Inferior parietal cortex (tissue), 1 donor: ENCODE results near the gene PLCB1.
"Not testable (repeated sequence)": the region's sequence is repeated elsewhere in the genome, so short reads cannot be mapped to it uniquely, and the experiment has no call there.

Experiments
- DNase-seq: peaks from one replicate; pipeline ENCODE4 v3.0.0-alpha.2; 2016; ENCODE audit errors: extremely low spot score

PLCB1 gene

GRCh38 chr20:8443464-8444072, 311.5 kb downstream of the PLCB1 start:
- DNase-seq: no peak

- DNase-seq: no peak
These were observed 315.4 kb downstream of the PLCB1 start for GRCh38 chr20:8447262-8448120.

- DNase-seq: peak; percentile 35
These were observed 317.1 kb downstream of the PLCB1 start for GRCh38 chr20:8449123-8449522.

- DNase-seq: no peak
These were observed 322.2 kb downstream of the PLCB1 start for GRCh38 chr20:8454137-8454712.

- no peak for DNase-seq
These were observed 324.7 kb downstream of the PLCB1 start for GRCh38 chr20:8456765-8457164.

- DNase-seq: no peak
These were observed 325.9 kb downstream of the PLCB1 start for GRCh38 chr20:8457978-8458377.

- no peak for DNase-seq
These were observed 329.1 kb downstream of the PLCB1 start for GRCh38 chr20:8461186-8461585.

GRCh38 chr20:8464368-8464767, 332.3 kb downstream of the PLCB1 start:
- DNase-seq: no peak

- not testable (repeated sequence) for DNase-seq
These were observed 334.7 kb downstream of the PLCB1 start for GRCh38 chr20:8466781-8467180.

- no peak for DNase-seq
These were observed 338.1 kb downstream of the PLCB1 start for GRCh38 chr20:8470156-8470555.

GRCh38 chr20:8471465-8471864, 339.4 kb downstream of the PLCB1 start:
- DNase-seq: no peak

- DNase-seq: no peak
These were observed 341.4 kb downstream of the PLCB1 start for GRCh38 chr20:8473459-8473858.

- DNase-seq: no peak
These were observed 342.1 kb downstream of the PLCB1 start for GRCh38 chr20:8474027-8474668.

- no peak for DNase-seq
These were observed 344.0 kb downstream of the PLCB1 start for GRCh38 chr20:8476021-8476420.

- no peak for DNase-seq
These were observed 348.5 kb downstream of the PLCB1 start for GRCh38 chr20:8480597-8480996.

GRCh38 chr20:8487696-8488095, 355.6 kb downstream of the PLCB1 start:
- no peak for DNase-seq

GRCh38 chr20:8489094-8489883, 357.2 kb downstream of the PLCB1 start:
- DNase-seq: no peak

- DNase-seq: no peak
These were observed 358.2 kb downstream of the PLCB1 start for GRCh38 chr20:8490076-8490830.

- DNase-seq: no peak
These were observed 360.1 kb downstream of the PLCB1 start for GRCh38 chr20:8492173-8492572.

GRCh38 chr20:8498571-8498970, 366.5 kb downstream of the PLCB1 start:
- DNase-seq: no peak

- DNase-seq: no peak
These were observed 372.0 kb downstream of the PLCB1 start for GRCh38 chr20:8504030-8504429.
